Smooth muscle cell (in vitro differentiated cells): Measurements from ENCODE around the gene SAMSN1. TPM values are rescaled to one million over a fixed set of nuclear protein-coding genes. Genes with fewer than 3 reads are reported as not detected.

Source experiments
- DNase-seq: peaks from one replicate; lab custom pipeline; 2025; ENCODE audit not compliant: unreplicated experiment; lab: John Stamatoyannopoulos, UW
- H2AFZ ChIP-seq: fragments of 200-600 bp; sonication (generic); 2 replicates; pipeline ENCODE4 v1.6.0; 2016; ENCODE audit warnings: antibody characterized with exemption, low read depth, mild to moderate bottlenecking
- H3F3A ChIP-seq: fragments of 200-600 bp; sonication (generic); 2 replicates; pipeline ENCODE4 v1.6.0; 2017; ENCODE audit warnings: antibody characterized with exemption, low read depth
- H3K27ac ChIP-seq: fragments of 200-600 bp; sonication (generic); 2 replicates; pipeline ENCODE4 v1.5.1; 2016; ENCODE audit warnings: low read depth, mild to moderate bottlenecking
- H3K27me3 ChIP-seq: fragments of 200-600 bp; sonication (generic); 2 replicates; pipeline ENCODE4 v1.6.1; 2016; ENCODE audit warnings: low read depth, mild to moderate bottlenecking
- H3K36me3 ChIP-seq: fragments of 200-600 bp; sonication (generic); 2 replicates; pipeline ENCODE4 v1.5.1; 2016; ENCODE audit warnings: low read depth
- H3K4me1 ChIP-seq: fragments of 200-600 bp; sonication (generic); 2 replicates; pipeline ENCODE4 v1.5.1; 2016; ENCODE audit warnings: low read depth
- H3K4me2 ChIP-seq: fragments of 200-600 bp; sonication (generic); 2 replicates; pipeline ENCODE4 v1.6.0; 2016; ENCODE audit warnings: mild to moderate bottlenecking
- H3K4me3 ChIP-seq: fragments of 200-600 bp; sonication (generic); 2 replicates; pipeline ENCODE4 v1.5.1; 2016; ENCODE audit warnings: mild to moderate bottlenecking
- H3K79me2 ChIP-seq: fragments of 200-600 bp; sonication (generic); 2 replicates; pipeline ENCODE4 v1.6.0; 2016; ENCODE audit warnings: low read depth, mild to moderate bottlenecking
- H3K9ac ChIP-seq: fragments of 200-600 bp; sonication (generic); 2 replicates; pipeline ENCODE4 v1.6.0; 2016; ENCODE audit warnings: low read depth
- H3K9me3 ChIP-seq: fragments of 200-600 bp; sonication (generic); replicated peaks from 2 replicates; pipeline ENCODE4 v1.5.1; 2016; ENCODE audit warnings: low read depth
- H4K20me1 ChIP-seq: fragments of 200-600 bp; sonication (generic); 2 replicates; pipeline ENCODE4 v1.6.0; 2016; ENCODE audit warnings: low read depth
- WGBS: methylation state at CpG from one replicate; pipeline ENCODE4 v1.1.7; 2016; ENCODE audit warnings: low lambda C conversion rate; 5-methylcytosine and 5-hydroxymethylcytosine counted together
- polyA plus RNA-seq: library from polyadenylated mRNA; unstranded; fragments of >200 nt; fragmentation: Nextera tagmentation; extraction: Ambion mirVana; gene quantifications from 2 replicates; pipeline ENCODE4 v1.2.1, GENCODE V29; 2016
- total RNA-seq: library from RNA; depleted of rRNA; stranded (reverse); fragments of >200 nt; gene quantifications from 2 replicates; pipeline ENCODE4 v1.2.3, GENCODE V29; 2014
- TF ChIP-seq, protein P1 (sequence below): fragments of 200-600 bp; sonication (generic); IDR thresholded peaks from 2 replicates; pipeline ENCODE4 v1.5.1; 2017; ENCODE audit warnings: borderline replicate concordance, mild to moderate bottlenecking, antibody characterized with exemption; ENCODE audit not compliant: insufficient read depth, poor library complexity, severe bottlenecking

SAMSN1 gene
- total and polyA plus RNA-seq, 2 experiments from 2014 or later = 0.13 TPM; not detected in 1

GRCh38 chr21:14487490-14488432, 58.4 kb downstream of the SAMSN1 start:
- no peaks in the 10 kb centered on the region for H4K20me1 ChIP-seq
- H3K27me3 ChIP-seq = no peaks in the 10 kb centered on the region
- no peak overlapping the region for H3K27ac ChIP-seq
- no peak overlapping the region for H2AFZ ChIP-seq
- no peaks in the 10 kb centered on the region for H3K79me2 ChIP-seq
- TF ChIP-seq, protein P1, sequence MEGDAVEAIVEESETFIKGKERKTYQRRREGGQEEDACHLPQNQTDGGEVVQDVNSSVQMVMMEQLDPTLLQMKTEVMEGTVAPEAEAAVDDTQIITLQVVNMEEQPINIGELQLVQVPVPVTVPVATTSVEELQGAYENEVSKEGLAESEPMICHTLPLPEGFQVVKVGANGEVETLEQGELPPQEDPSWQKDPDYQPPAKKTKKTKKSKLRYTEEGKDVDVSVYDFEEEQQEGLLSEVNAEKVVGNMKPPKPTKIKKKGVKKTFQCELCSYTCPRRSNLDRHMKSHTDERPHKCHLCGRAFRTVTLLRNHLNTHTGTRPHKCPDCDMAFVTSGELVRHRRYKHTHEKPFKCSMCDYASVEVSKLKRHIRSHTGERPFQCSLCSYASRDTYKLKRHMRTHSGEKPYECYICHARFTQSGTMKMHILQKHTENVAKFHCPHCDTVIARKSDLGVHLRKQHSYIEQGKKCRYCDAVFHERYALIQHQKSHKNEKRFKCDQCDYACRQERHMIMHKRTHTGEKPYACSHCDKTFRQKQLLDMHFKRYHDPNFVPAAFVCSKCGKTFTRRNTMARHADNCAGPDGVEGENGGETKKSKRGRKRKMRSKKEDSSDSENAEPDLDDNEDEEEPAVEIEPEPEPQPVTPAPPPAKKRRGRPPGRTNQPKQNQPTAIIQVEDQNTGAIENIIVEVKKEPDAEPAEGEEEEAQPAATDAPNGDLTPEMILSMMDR = no peak
- H3K4me1 ChIP-seq = no peaks in the 10 kb centered on the region
- DNase-seq = no peak
- H3K36me3 ChIP-seq = no peaks in the 10 kb centered on the region
- H3K4me2 ChIP-seq = no peak overlapping the region
- H3K4me3 ChIP-seq = no peak overlapping the region
- no peaks in the 10 kb centered on the region for H3K9me3 ChIP-seq
- H3F3A ChIP-seq = no peaks in the 10 kb centered on the region
- no peak overlapping the region for H3K9ac ChIP-seq

DNA sequence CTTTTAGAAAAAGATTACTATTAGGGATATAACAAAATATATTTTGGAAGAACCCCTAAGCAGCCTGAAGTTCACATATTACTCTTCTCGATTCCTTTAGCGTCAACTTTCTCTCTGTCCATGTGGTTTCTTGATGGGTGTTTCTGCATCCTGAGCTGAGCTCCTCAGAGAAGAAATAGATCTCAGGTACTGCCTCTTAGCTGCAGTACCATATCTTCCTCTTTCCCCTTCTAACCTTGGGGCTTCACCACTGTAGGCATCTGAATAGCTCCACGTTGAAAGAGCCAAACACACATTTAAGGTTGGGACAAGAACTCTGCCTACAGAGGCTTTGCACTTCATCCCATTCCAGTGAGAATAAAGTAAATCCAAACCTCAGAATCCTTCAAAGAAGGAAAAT, 59.2 kb downstream of the SAMSN1 start:
- Histone ChIP-seq H3K27ac (no peak overlapping the region), H3F3A (no peaks in the 10 kb centered on the region), H3K4me1 (no peaks in the 10 kb centered on the region), H2AFZ (no peak overlapping the region), H3K9me3 (no peaks in the 10 kb centered on the region), H4K20me1 (no peaks in the 10 kb centered on the region), H3K4me2 (no peak overlapping the region), H3K27me3 (no peaks in the 10 kb centered on the region), H3K9ac (no peak overlapping the region), H3K36me3 (no peaks in the 10 kb centered on the region), H3K4me3 (no peak overlapping the region), H3K79me2 (no peaks in the 10 kb centered on the region)
- 93% methylated on average over 3 of the region's 3 CpGs for WGBS
- TF ChIP-seq, protein P1 = no peak
- DNase-seq = no peak

DNA sequence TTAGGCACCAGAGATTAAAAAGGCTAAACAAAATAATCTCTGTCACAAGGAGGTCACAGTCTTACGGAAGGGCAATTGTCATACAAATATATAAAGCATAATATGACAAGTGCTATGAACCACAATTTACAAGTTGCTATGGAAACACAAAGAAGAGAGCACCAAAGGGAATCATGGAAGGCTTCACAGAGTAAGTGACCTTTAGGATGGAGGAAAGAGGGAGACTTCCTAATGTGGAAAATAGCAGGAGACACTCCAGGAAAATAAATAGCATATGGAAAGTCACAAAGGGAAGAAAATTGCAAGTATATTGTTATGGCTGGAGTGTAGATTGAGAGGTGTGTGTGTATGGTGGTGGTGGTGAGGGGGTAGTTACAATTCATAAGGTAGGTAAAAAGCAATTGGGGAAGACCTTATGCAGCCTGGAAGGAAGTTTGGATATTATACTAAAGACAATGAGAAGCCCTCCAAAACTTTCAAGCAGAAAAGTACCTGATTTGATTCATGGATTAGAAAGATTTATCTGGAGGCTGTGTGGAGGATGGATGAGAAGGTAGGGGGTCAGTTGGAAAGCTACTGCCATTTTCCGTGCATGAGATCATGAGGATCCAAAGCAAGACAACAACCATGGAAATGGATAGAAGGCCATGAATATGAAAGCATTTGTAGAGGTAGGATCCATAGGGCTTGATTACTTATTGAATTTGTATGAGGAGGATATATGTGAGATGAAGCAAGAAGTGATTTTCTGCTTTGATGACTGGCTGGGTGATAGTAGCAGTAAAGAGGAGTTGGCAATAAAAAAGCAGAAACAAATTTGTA, 61.7 kb downstream of the SAMSN1 start:
- no peaks in the 10 kb centered on the region for H4K20me1 ChIP-seq
- no peaks in the 10 kb centered on the region for H3F3A ChIP-seq
- WGBS = 88% methylated on average over 2 of the region's 2 CpGs
- no peak for DNase-seq
- H3K27ac ChIP-seq = no peak overlapping the region
- no peaks in the 10 kb centered on the region for H3K9me3 ChIP-seq
- no peak overlapping the region for H3K4me2 ChIP-seq
- no peak overlapping the region for H3K9ac ChIP-seq
- no peak overlapping the region for H3K4me3 ChIP-seq
- H3K36me3 ChIP-seq = no peaks in the 10 kb centered on the region
- no peaks in the 10 kb centered on the region for H3K27me3 ChIP-seq
- no peaks in the 10 kb centered on the region for H3K4me1 ChIP-seq
- no peak overlapping the region for H2AFZ ChIP-seq
- no peaks in the 10 kb centered on the region for H3K79me2 ChIP-seq
- TF ChIP-seq, protein P1 = no peak
